HG02970 (cell line): ENCODE measurements around the gene SRR.

Experiments
- ATAC-seq: cut with Tn5 transposase; IDR thresholded peaks from one replicate; pipeline ENCODE4 v1.9.1; 2021; ENCODE audit warnings: mild to moderate bottlenecking, moderate library complexity, moderate number of reproducible peaks; ENCODE audit not compliant: unreplicated experiment, low FRiP score

SRR gene

DNA sequence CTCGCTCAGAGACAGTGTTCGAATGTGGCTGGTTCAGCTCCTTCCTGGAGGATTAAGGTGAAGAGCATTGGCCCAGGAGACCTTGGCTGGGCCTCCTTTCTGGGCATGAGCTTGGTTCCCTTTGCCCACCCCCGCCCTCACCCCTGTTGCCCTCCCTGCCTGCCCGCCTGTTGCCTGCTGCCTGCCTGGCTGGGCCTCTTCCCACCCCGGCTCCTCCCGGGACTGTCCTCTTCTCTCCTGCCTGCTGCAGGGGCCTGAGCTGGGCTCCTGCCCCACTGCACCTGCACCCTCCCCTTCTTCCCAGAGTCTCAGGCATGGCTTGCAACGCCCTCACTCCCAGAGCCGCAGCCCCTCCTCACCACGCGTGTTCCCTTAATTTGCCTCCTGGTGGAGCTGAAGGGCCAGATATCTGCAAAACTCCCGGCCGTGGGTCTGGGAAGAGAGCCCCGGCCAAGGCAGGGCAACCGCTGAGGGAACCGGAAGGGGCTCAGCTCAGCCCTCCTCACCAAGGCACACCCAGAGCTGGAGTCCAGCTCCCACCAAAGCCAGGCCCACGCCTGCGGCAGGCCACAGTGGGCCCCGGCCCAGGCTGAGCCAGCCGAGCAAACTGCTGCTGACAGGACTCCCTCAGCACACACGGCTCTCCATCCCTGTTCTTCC lies 65.9 kb downstream of the SRR start:
- no peak for ATAC-seq

DNA sequence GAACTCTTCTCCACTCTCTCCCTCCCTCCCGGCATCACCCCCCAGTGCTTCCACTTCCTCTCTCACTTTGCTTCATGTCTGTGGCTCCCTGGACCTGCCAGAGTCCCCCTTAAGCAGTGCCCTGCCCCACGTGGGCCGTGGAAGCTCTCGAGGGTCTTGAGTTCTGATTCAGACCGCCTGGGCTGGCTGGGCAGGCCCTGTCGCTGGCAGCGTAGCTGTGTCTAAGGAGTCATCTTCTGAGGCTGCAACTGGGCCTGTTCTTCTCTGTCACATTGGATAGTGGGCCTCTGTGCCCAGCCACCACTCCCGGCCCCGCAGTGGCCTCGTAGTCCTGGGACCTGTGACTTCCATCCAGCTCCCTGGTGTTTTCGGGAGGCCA lies 66.5 kb downstream of the SRR start:
- ATAC-seq, result no peak

DNA sequence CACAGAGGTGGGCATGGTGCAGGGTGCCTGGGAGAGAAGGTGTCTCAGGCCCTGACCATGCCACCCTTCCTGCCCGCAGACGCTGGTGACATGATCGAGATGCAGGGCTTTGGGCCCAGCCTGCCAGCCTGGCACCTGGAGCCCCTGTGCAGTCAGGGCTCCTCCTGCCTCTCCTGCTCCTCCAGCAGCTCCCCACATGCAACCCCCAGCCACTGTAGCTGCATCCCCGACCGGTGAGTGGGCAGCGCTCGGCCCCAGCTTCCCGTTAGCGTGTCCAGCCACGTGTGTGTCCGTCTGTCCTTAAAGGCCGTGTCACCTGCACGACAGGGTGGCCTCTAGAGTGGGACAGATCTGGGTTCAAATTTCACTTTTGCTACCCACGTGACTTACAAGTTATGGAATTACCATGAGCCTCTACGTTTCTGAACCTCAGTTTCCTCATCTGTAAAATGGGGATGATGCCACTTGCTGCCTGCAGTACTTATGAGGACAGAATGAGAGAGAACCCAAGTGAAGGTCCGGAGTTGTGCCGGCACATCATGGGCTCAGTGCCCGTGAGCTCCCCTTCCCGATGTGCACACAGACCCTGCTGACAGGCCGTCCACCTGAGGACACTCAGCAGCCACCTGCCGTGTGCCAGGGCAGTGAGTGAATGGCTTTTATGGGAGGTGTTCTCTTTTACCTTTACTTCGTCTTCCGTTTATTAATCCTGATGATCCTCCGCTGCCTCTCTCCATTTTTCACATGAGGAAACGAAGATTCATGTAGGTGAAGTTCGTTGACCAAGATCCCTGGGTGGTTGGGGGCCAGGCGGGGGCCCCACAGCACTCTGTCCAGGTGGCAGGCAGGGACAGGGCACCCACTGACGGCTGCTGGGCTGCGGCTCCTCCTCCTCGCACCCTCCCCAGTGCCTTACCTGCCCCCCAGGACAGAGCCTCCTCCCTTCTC lies 67.7 kb downstream of the SRR start:
- no peak for ATAC-seq

DNA sequence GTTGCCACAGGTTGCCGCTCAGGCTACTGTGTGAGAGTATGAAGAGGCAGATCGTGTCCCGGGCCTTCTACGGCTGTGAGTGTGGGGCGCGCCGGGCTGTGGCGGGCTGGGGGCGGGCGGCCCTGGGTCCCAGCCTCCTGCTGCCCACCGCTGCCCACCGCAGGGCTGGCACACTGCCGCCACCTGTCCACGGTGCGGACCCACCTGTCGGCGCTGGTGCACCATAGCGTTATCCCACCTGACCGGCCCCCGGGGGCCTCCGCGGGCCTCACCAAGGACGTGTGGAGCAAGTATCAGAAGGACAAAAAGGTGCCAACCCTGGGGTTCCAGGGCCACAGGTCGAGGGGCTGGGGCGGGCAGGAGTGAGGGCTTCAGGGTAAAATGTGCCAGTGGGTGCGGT lies 68.4 kb downstream of the SRR start:
- no peak for ATAC-seq

DNA sequence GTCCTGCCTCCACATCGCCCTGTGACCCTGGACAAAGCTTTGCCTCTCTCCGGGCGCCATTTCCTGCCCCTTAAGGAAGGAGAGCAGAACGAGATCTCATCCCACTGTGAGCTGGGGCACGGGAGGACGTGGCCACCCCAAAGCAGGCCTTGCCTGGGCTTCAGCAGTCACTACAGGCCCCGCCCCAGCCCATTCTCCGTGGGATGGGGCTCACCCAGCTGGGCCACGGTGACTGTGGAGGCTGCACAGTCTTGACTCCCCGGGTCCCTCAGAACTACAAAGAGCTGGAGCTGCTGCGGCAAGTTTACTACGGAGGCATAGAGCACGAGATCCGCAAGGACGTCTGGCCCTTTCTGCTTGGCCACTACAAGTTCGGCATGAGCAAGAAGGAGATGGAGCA lies 68.9 kb downstream of the SRR start:
- ATAC-seq, result no peak

DNA sequence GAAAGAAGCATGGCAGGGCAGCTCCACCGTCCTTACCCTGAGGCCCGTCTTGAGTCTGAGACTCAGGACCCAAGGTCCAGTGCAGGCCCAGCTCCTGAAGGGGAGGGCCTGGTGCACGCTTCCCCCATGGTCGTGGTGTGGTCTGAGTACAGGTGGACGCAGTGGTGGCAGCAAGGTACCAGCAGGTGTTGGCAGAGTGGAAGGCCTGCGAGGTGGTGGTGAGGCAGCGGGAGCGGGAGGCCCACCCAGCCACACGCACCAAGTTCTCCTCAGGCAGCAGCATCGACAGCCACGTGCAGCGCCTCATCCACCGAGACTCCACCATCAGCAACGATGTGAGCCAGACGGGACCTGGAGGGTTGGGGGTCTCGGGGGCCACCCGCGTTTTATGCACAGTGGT lies 69.4 kb downstream of the SRR start:
- ATAC-seq, result no peak
